ENCODE data around the gene PEX12. TPM values are rescaled to one million over a fixed set of nuclear protein-coding genes. Genes with fewer than 3 reads are reported as not detected.
A peak's percentile ranks its signal among the peaks of the same experiment; 100 is the strongest.

Gene PEX12
- total RNA-seq, 1 experiment from 2014 or later = 5.2 TPM

DNA sequence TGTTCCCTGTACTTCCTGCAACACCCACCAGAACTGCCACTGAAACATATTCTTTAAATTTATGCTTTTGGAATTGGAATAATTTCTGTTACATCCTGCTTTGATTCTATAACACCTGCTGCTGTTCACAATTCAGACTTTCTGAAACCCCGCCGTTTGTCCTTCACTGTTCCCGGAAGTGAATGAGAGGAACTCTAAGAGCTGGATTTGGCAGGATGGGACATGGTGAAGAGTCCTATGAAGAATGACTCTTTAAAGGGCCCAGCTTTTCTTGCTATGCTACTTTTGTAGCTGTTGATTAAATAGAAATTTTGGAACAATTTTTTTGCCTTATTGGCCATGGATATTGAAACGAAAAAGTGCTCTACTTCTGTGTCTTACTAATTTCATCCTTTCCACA, 17.7 kb upstream of the PEX12 start:
- Mint-ChIP-seq H3K27ac (peak overlapping the region; percentile 71; the same call in 1 of the 2 replicates), H3K4me3 (peak overlapping the region; percentile 45), H3K4me1 (peaks cover 6% of the 10 kb centered on the region), H3K9me3 (no peaks in the 10 kb centered on the region), H3K27me3 (ENCODE audit: low read depth) (no peaks in the 10 kb centered on the region), H3K36me3 (peaks cover 44% of the 10 kb centered on the region)
- ATAC-seq (no peak), DNase-seq (ENCODE audit: low spot score) (no peak)
- CTCF ChIA-PET = interaction anchor here (0.6 to 2.4 kb wide), 29 partner anchors 9 to 455 kb away, joined by 3 to 31 read pairs (median 6); partner anchors contain the start of genes AP2B1, PEX12, RASL10B and TAF15
- POLR2A ChIA-PET = interaction anchor here (2.3 kb wide), 1 partner anchor 18 kb away, joined by 6 read pairs; the partner anchor contains the start of gene PEX12
- no peak for TF ChIP-seq ZNF232 (CRISPR knock-in tag; IDR thresholded peaks at IDR 0.05)
- no peak for TF ChIP-seq ZMAT4 (CRISPR knock-in tag; IDR thresholded peaks at IDR 0.05)
- no peak for TF ChIP-seq SOX15 (CRISPR knock-in tag; IDR thresholded peaks at IDR 0.05)
- no peak for TF ChIP-seq E2F4 (CRISPR knock-in tag; IDR thresholded peaks at IDR 0.05; ENCODE audit: borderline replicate concordance, low read depth)
- no peak for TF ChIP-seq ZNF138 (CRISPR knock-in tag; conservative IDR thresholded peaks at IDR 0.05)
- TF ChIP-seq CBFB (CRISPR knock-in tag; IDR thresholded peaks at IDR 0.05; ENCODE audit: low read depth) = no peak
- TF ChIP-seq ZNF317 (CRISPR knock-in tag; IDR thresholded peaks at IDR 0.05; ENCODE audit: borderline replicate concordance, low read depth) = no peak
- TF ChIP-seq ZNF219 (CRISPR knock-in tag; IDR thresholded peaks at IDR 0.05; ENCODE audit: borderline replicate concordance) = no peak
- TF ChIP-seq, protein P1, sequence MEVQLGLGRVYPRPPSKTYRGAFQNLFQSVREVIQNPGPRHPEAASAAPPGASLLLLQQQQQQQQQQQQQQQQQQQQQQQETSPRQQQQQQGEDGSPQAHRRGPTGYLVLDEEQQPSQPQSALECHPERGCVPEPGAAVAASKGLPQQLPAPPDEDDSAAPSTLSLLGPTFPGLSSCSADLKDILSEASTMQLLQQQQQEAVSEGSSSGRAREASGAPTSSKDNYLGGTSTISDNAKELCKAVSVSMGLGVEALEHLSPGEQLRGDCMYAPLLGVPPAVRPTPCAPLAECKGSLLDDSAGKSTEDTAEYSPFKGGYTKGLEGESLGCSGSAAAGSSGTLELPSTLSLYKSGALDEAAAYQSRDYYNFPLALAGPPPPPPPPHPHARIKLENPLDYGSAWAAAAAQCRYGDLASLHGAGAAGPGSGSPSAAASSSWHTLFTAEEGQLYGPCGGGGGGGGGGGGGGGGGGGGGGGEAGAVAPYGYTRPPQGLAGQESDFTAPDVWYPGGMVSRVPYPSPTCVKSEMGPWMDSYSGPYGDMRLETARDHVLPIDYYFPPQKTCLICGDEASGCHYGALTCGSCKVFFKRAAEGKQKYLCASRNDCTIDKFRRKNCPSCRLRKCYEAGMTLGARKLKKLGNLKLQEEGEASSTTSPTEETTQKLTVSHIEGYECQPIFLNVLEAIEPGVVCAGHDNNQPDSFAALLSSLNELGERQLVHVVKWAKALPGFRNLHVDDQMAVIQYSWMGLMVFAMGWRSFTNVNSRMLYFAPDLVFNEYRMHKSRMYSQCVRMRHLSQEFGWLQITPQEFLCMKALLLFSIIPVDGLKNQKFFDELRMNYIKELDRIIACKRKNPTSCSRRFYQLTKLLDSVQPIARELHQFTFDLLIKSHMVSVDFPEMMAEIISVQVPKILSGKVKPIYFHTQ (CRISPR knock-in tag; IDR thresholded peaks at IDR 0.05) = no peak

- H3K36me3 Mint-ChIP-seq = peaks cover 4% of the 10 kb centered on the region; the same call in 1 of the 2 replicates
- ChIA-PET CTCF (interaction anchor here (1.0 to 1.7 kb wide), 2 partner anchors 10 to 159 kb away, joined by 4 to 6 read pairs; partner anchors contain the start of gene PEX12), POLR2A (interaction anchor here (1.3 kb wide), 1 partner anchor 10 kb away, joined by 5 read pairs; the partner anchor contains the start of gene PEX12)
- H3K27me3 Mint-ChIP-seq (ENCODE audit: low read depth) = peaks cover 8% of the 10 kb centered on the region
- H3K4me1 Mint-ChIP-seq = peaks cover 19% of the 10 kb centered on the region
- no peak for TF ChIP-seq OVOL2 (CRISPR knock-in tag; IDR thresholded peaks at IDR 0.05; ENCODE audit: borderline replicate concordance)
- TF ChIP-seq ZNF263 (CRISPR knock-in tag; IDR thresholded peaks at IDR 0.05; ENCODE audit: low read depth) = no peak
- TF ChIP-seq E2F4 (CRISPR knock-in tag; IDR thresholded peaks at IDR 0.05; ENCODE audit: borderline replicate concordance, low read depth) = no peak
- TF ChIP-seq GABPB1 (CRISPR knock-in tag; IDR thresholded peaks at IDR 0.05) = no peak
- peak; percentile 61; the same call in 1 of the 2 replicates for TF ChIP-seq ZNF121 (CRISPR knock-in tag; IDR thresholded peaks at IDR 0.05)
- TF ChIP-seq, protein P2, sequence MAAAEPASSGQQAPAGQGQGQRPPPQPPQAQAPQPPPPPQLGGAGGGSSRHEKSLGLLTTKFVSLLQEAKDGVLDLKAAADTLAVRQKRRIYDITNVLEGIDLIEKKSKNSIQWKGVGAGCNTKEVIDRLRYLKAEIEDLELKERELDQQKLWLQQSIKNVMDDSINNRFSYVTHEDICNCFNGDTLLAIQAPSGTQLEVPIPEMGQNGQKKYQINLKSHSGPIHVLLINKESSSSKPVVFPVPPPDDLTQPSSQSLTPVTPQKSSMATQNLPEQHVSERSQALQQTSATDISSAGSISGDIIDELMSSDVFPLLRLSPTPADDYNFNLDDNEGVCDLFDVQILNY (CRISPR knock-in tag; IDR thresholded peaks at IDR 0.05) = no peak
- ATAC-seq (no peak), DNase-seq (ENCODE audit: low spot score) (no peak)
- H3K4me3 Mint-ChIP-seq = peak overlapping the region; percentile 100
- peak overlapping the region; percentile 100 for H3K27ac Mint-ChIP-seq
- H3K9me3 Mint-ChIP-seq = no peaks in the 10 kb centered on the region
These were observed 10.0 kb upstream of the PEX12 start for GRCh38 chr17:35588196-35588920.
